H9 (cell line): ENCODE results near the gene DEFB131B. TPM values are rescaled to one million over a fixed set of nuclear protein-coding genes. Genes with fewer than 3 reads are reported as not detected.

Experiments
- DNase-seq: peaks from one replicate; pipeline ENCODE4 v3.0.0-alpha.2; 2017
- H2AFZ ChIP-seq: one replicate; pipeline ENCODE4 v1.6.1; 2013; ENCODE audit warnings: mild to moderate bottlenecking, low read length, control low read depth, moderate library complexity
- H2AK5ac ChIP-seq: 2 replicates; pipeline ENCODE4 v1.6.1; 2013; ENCODE audit warnings: low read length, control low read depth, mixed read lengths; ENCODE audit not compliant: insufficient read length
- H2BK120ac ChIP-seq: one replicate; pipeline ENCODE4 v1.6.1; 2013; ENCODE audit warnings: low read depth, mild to moderate bottlenecking, low read length, control low read depth, inconsistent platforms; ENCODE audit not compliant: poor library complexity, severe bottlenecking
- H2BK12ac ChIP-seq: 2 replicates; pipeline ENCODE4 v1.6.1; 2013; ENCODE audit warnings: low read length, control low read depth, mixed read lengths, low read depth; ENCODE audit not compliant: insufficient read length
- H2BK15ac ChIP-seq: 2 replicates; pipeline ENCODE4 v1.6.1; 2013; ENCODE audit warnings: low read depth, low read length, control low read depth
- H2BK20ac ChIP-seq: one replicate; pipeline ENCODE4 v1.6.1; 2013; ENCODE audit warnings: low read depth, mild to moderate bottlenecking, low read length, control low read depth, inconsistent platforms; ENCODE audit not compliant: poor library complexity, severe bottlenecking
- H2BK5ac ChIP-seq: 2 replicates; pipeline ENCODE4 v1.6.1; 2013; ENCODE audit warnings: low read length, control low read depth, mixed read lengths; ENCODE audit not compliant: insufficient read length
- H3K14ac ChIP-seq: 2 replicates; pipeline ENCODE4 v1.6.1; 2013; ENCODE audit warnings: low read length, control low read depth; ENCODE audit not compliant: insufficient read depth
- H3K18ac ChIP-seq: 2 replicates; pipeline ENCODE4 v1.6.1; 2013; ENCODE audit warnings: low read depth, mild to moderate bottlenecking, mixed read lengths, low read length, control low read depth; ENCODE audit not compliant: insufficient read length
- H3K23ac ChIP-seq: 2 replicates; pipeline ENCODE4 v1.6.1; 2013; ENCODE audit warnings: low read length, control low read depth, mixed read lengths, low read depth; ENCODE audit not compliant: insufficient read length
- H3K23me2 ChIP-seq: 2 replicates; pipeline ENCODE4 v1.6.1; 2013; ENCODE audit warnings: low read depth, mild to moderate bottlenecking, mixed read lengths, low read length, control low read depth; ENCODE audit not compliant: insufficient read length, poor library complexity, severe bottlenecking
- H3K27ac ChIP-seq: 2 replicates; pipeline ENCODE4 v1.5.1; 2013; ENCODE audit warnings: low read length, control low read depth, mixed read lengths, low read depth; ENCODE audit not compliant: insufficient read length
- H3K27me3 ChIP-seq: 2 replicates; pipeline ENCODE4 v1.6.1; 2013; ENCODE audit warnings: low read length, control low read depth, inconsistent platforms; ENCODE audit not compliant: insufficient read depth
- H3K4ac ChIP-seq: 2 replicates; pipeline ENCODE4 v1.6.1; 2013; ENCODE audit warnings: low read depth, mild to moderate bottlenecking, control low read depth, inconsistent platforms, low read length, moderate library complexity
- H3K4me1 ChIP-seq: 2 replicates; pipeline ENCODE4 v1.6.1; 2013; ENCODE audit warnings: low read length, control low read depth, inconsistent platforms; ENCODE audit not compliant: insufficient read depth
- H3K4me2 ChIP-seq: 2 replicates; pipeline ENCODE4 v1.6.1; 2013; ENCODE audit warnings: low read length, control low read depth, mixed read lengths; ENCODE audit not compliant: insufficient read length, insufficient read depth
- H3K56ac ChIP-seq: 2 replicates; pipeline ENCODE4 v1.6.1; 2013; ENCODE audit warnings: low read depth, mild to moderate bottlenecking, mixed read lengths, low read length, control low read depth; ENCODE audit not compliant: insufficient read length
- H3K79me1 ChIP-seq: 2 replicates; pipeline ENCODE4 v1.6.1; 2013; ENCODE audit warnings: low read depth, mild to moderate bottlenecking, moderate library complexity, low read length, control low read depth, inconsistent platforms; ENCODE audit not compliant: insufficient read depth, poor library complexity, severe bottlenecking
- H3K79me2 ChIP-seq: 2 replicates; pipeline ENCODE4 v1.6.1; 2013; ENCODE audit warnings: low read length, control low read depth, inconsistent platforms; ENCODE audit not compliant: insufficient read depth
- H3K9ac ChIP-seq: 2 replicates; pipeline ENCODE4 v1.6.1; 2013; ENCODE audit warnings: low read length, control low read depth, mixed read lengths; ENCODE audit not compliant: insufficient read length; ENCODE audit errors: extremely low read depth
- H3K9me3 ChIP-seq: one replicate; pipeline ENCODE4 v1.6.1; 2013; ENCODE audit warnings: low read depth, low read length, inconsistent platforms; ENCODE audit not compliant: control insufficient read depth
- H3T11ph ChIP-seq: one replicate; pipeline ENCODE4 v1.6.1; 2013; ENCODE audit warnings: mild to moderate bottlenecking, low read length, control low read depth, inconsistent platforms
- H4K20me1 ChIP-seq: one replicate; pipeline ENCODE4 v1.6.1; 2013; ENCODE audit not compliant: control insufficient read depth, insufficient read length, insufficient read depth
- H4K5ac ChIP-seq: 2 replicates; pipeline ENCODE4 v1.6.1; 2013; ENCODE audit warnings: low read depth, mild to moderate bottlenecking, mixed read lengths, low read length, control low read depth; ENCODE audit not compliant: insufficient read length
- H4K8ac ChIP-seq: replicated peaks from 2 replicates; pipeline ENCODE4 v1.6.1; 2013; ENCODE audit warnings: low read length, control low read depth, mixed read lengths, low read depth; ENCODE audit not compliant: insufficient read length
- H4K91ac ChIP-seq: 2 replicates; pipeline ENCODE4 v1.6.1; 2013; ENCODE audit warnings: low read depth, mild to moderate bottlenecking, moderate library complexity, mixed read lengths, low read length, control low read depth; ENCODE audit not compliant: insufficient read length
- H3K27ac Mint-ChIP-seq, 3 experiments: 2 replicates in 2 of 3; 3 replicates in 1 of 3; pipeline ENCODE4 v1.8.0; 2020 to 2021; ENCODE audit warnings: mixed read lengths in 3 of 3, mild to moderate bottlenecking in 1 of 3, moderate library complexity in 1 of 3
- H3K27me3 Mint-ChIP-seq: 2 replicates; pipeline ENCODE4 v1.8.0; 2021; ENCODE audit warnings: low read depth, mild to moderate bottlenecking, moderate library complexity, mixed read lengths
- H3K36me3 Mint-ChIP-seq, 3 experiments: 2 replicates in 2 of 3; 3 replicates in 1 of 3; pipeline ENCODE4 v1.8.0; 2020 to 2021; ENCODE audit warnings: low read depth in 3 of 3, mixed read lengths in 3 of 3; ENCODE audit not compliant: insufficient read depth in 1 of 3
- H3K4me1 Mint-ChIP-seq, 2 experiments: 2 replicates each; pipeline ENCODE4 v1.8.0; 2020; ENCODE audit warnings: mixed read lengths in 2 of 2
- H3K4me3 Mint-ChIP-seq, 2 experiments: 2 replicates in 1 of 2; 3 replicates in 1 of 2; pipeline ENCODE4 v1.8.0; 2020 to 2021; ENCODE audit warnings: mild to moderate bottlenecking in 2 of 2, mixed read lengths in 2 of 2, moderate library complexity in 1 of 2
- H3K9me3 Mint-ChIP-seq, 2 experiments: 2 replicates in 1 of 2; 3 replicates in 1 of 2; pipeline ENCODE4 v1.8.0; 2020; ENCODE audit warnings: mild to moderate bottlenecking in 2 of 2, mixed read lengths in 2 of 2, moderate library complexity in 1 of 2
- CTCF ChIP-seq: fragments of 200-600 bp; sonication (generic); conservative IDR thresholded peaks from 3 replicates; pipeline ENCODE4 v1.8.0; 2021; ENCODE audit warnings: antibody characterized with exemption, mild to moderate bottlenecking
- WGBS: extraction: QIAGEN DNeasy Blood & Tissue Kit; methylation state at CpG from one replicate; pipeline ENCODE4 v1.1.7; 2013; ENCODE audit warnings: missing lambda C conversion rate, low lambda C conversion rate, mixed read lengths; ENCODE audit not compliant: insufficient read length; ENCODE audit errors: extremely low coverage; 5-methylcytosine and 5-hydroxymethylcytosine counted together
- total RNA-seq: library from RNA; stranded (reverse); gene quantifications from 2 replicates; pipeline ENCODE4 v1.2.1, GENCODE V29; 2021

DEFB131B gene
- total RNA-seq, 1 experiment from 2014 or later: not detected

DNA sequence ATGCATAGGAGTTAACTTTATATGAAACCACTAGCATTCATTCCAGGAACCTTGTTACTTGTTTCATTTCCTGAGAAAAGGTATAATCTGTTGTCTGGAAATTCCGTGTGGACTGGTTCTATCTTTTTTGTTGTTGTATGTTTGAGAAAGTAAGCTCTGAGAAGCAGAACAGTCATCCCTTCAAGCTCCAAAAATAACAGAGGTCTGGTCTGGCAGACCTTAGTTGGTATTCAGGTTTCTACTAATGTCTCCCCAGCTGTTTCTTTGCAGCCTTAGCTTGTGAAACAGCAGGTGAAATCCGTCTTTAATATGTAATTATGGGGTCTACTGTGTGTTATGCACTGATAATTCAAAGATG, 53.0 kb downstream of the DEFB131B start:
- no peak overlapping the region for H4K8ac ChIP-seq
- peaks cover 10% of the 10 kb centered on the region for H3K23me2 ChIP-seq
- H3K56ac ChIP-seq: no peak overlapping the region
- H3K79me2 ChIP-seq: peaks cover 35% of the 10 kb centered on the region
- no peak for DNase-seq
- peaks cover 17% of the 10 kb centered on the region for H3K79me1 ChIP-seq
- H3K27me3 ChIP-seq: no peaks in the 10 kb centered on the region
- H3K18ac ChIP-seq: no peak overlapping the region
- H3K14ac ChIP-seq: no peak overlapping the region
- H2AK5ac ChIP-seq: no peak overlapping the region
- H3K4me2 ChIP-seq: no peak overlapping the region
- no peak overlapping the region for H2BK120ac ChIP-seq
- TF ChIP-seq CTCF: no peak
- Mint-ChIP-seq H3K4me1 (peaks cover 9 to 24% of the 10 kb centered on the region in 2 experiments), H3K36me3 (peaks cover 1 to 5% (median 4%) of the 10 kb centered on the region in 3 experiments; a peak in 5 of 7 replicates), H3K27me3 (no peaks in the 10 kb centered on the region), H3K27ac (no peak overlapping the region), H3K4me3 (no peak overlapping the region), H3K9me3 (no peaks in the 10 kb centered on the region)
- H3T11ph ChIP-seq: no peak overlapping the region
- H4K5ac ChIP-seq: no peak overlapping the region
- no peak overlapping the region for H2BK12ac ChIP-seq
- no peaks in the 10 kb centered on the region for H3K9me3 ChIP-seq
- no peak overlapping the region for H2AFZ ChIP-seq
- no peak overlapping the region for H3K27ac ChIP-seq
- H3K4me1 ChIP-seq: no peaks in the 10 kb centered on the region; the same call in 1 of the 2 replicates
- H4K20me1 ChIP-seq: no peaks in the 10 kb centered on the region
- H3K9ac ChIP-seq: no peak overlapping the region
- H3K4ac ChIP-seq: no peak overlapping the region
- no peak overlapping the region for H3K23ac ChIP-seq
- no peak overlapping the region for H2BK15ac ChIP-seq
- H2BK5ac ChIP-seq: no peak overlapping the region
- no CpG with 5 or more reads among the region's 2 CpGs for WGBS
- no peak overlapping the region for H4K91ac ChIP-seq
- H2BK20ac ChIP-seq: no peak overlapping the region
